HG03066 (cell line): ENCODE data around the gene CNTNAP2.
"Not testable (repeated sequence)": the region's sequence is repeated elsewhere in the genome, so short reads cannot be mapped to it uniquely, and the experiment has no call there.

Source experiments
- ATAC-seq: cut with Tn5 transposase; IDR thresholded peaks from one replicate; pipeline ENCODE4 v1.9.1; 2021; ENCODE audit warnings: low read depth; ENCODE audit not compliant: unreplicated experiment

The CNTNAP2 gene

GRCh38 chr7:148461392-148462179 lies 2345.0 kb downstream of the CNTNAP2 start:
- no peak for ATAC-seq

GRCh38 chr7:148462774-148463173 lies 2346.2 kb downstream of the CNTNAP2 start:
- ATAC-seq, result not testable (repeated sequence)

- no peak for ATAC-seq
Measured at GRCh38 chr7:148463210-148463609, 2346.6 kb downstream of the CNTNAP2 start.

GRCh38 chr7:148464947-148465346 lies 2348.3 kb downstream of the CNTNAP2 start:
- ATAC-seq, result no peak

- ATAC-seq, result not testable (repeated sequence)
Measured at GRCh38 chr7:148465441-148465840, 2348.8 kb downstream of the CNTNAP2 start.

- no peak for ATAC-seq
Measured at GRCh38 chr7:148466120-148466519, 2349.5 kb downstream of the CNTNAP2 start.

- ATAC-seq, result no peak
Measured at GRCh38 chr7:148468700-148469098, 2352.1 kb downstream of the CNTNAP2 start.
